SK-N-SH (cell line): Measurements from ENCODE around the gene FAM107B. TPM values are rescaled to one million over a fixed set of nuclear protein-coding genes. Genes with fewer than 3 reads are reported as not detected.

ENCODE experiments used
- CTCF ChIA-PET: fragments of 300-600, 350-600 bp; formaldehyde crosslinking; extraction: SDS; loops from one replicate; lab custom pipeline; 2021; lab: Yijun Ruan, JAX
- POLR2A ChIA-PET: fragments of 350-600 bp; sonication (Branson Sonifier 250); formaldehyde crosslinking; extraction: SDS; loops from one replicate; lab custom pipeline; 2020; ENCODE audit warnings: antibody characterized with exemption, inconsistent platforms; lab: Yijun Ruan, JAX
- DNase-seq: peaks from one replicate; pipeline ENCODE4 v3.0.0; 2012
- H2AFZ ChIP-seq: fragments of 200-600 bp; sonication (generic); 2 replicates; pipeline ENCODE4 v1.8.1; 2016; ENCODE audit warnings: antibody characterized with exemption, mild to moderate bottlenecking, low read depth
- H3F3A ChIP-seq: fragments of 200-600 bp; sonication (generic); replicated peaks from 2 replicates; pipeline ENCODE3; 2016; ENCODE audit warnings: antibody characterized with exemption, mild to moderate bottlenecking; ENCODE audit not compliant: insufficient read depth
- H3K27ac ChIP-seq, 2 experiments: fragments of 200-500 bp in 1 of 2; fragments of 200-600 bp in 1 of 2; sonication (Bioruptor generic) in 1 of 2; sonication (generic), shearing (Covaris generic) in 1 of 2; 2 replicates each; pipeline versions ENCODE4 v1.5.1 to v1.6.1; 2014 to 2016; ENCODE audit warnings: low read depth in 2 of 2, inconsistent platforms in 1 of 2, low read length in 1 of 2, mild to moderate bottlenecking in 1 of 2, mixed read lengths in 1 of 2
- H3K27me3 ChIP-seq: fragments of 200-600 bp; sonication (generic), shearing (Covaris generic); 2 replicates; pipeline ENCODE4 v1.6.1; 2016; ENCODE audit warnings: mixed run types; ENCODE audit not compliant: insufficient read depth
- H3K36me3 ChIP-seq, 2 experiments: fragments of 200-500 bp in 1 of 2; fragments of 200-600 bp in 1 of 2; sonication (Bioruptor generic) in 1 of 2; sonication (generic) in 1 of 2; replicated peaks in 1 of 2; 2 replicates each; pipeline versions ENCODE3 to v1.5.1; 2014 to 2016; ENCODE audit warnings: low read length in 1 of 2, mild to moderate bottlenecking in 1 of 2; ENCODE audit not compliant: insufficient read depth in 2 of 2, control insufficient read depth in 1 of 2
- H3K4me1 ChIP-seq, 2 experiments: fragments of 200-500 bp in 1 of 2; fragments of 200-600 bp in 1 of 2; sonication (Bioruptor generic) in 1 of 2; sonication (generic), shearing (Covaris generic) in 1 of 2; 2 replicates each; pipeline versions ENCODE4 v1.5.1 to v1.6.1; 2014 to 2016; ENCODE audit warnings: low read depth in 1 of 2, low read length in 1 of 2, mixed run types in 1 of 2; ENCODE audit not compliant: insufficient read depth in 2 of 2, control insufficient read depth in 1 of 2
- H3K4me2 ChIP-seq: fragments of 200-600 bp; sonication (generic), shearing (Covaris generic); 2 replicates; pipeline ENCODE4 v1.6.1; 2017; ENCODE audit warnings: mixed run types
- H3K4me3 ChIP-seq, 2 experiments: fragments of 200-500 bp in 1 of 2; fragments of 200-600 bp in 1 of 2; sonication (Bioruptor generic) in 1 of 2; sonication (generic), shearing (Covaris generic) in 1 of 2; 2 replicates each; pipeline versions ENCODE4 v1.5.1 to v1.8.1; 2014 to 2016; ENCODE audit warnings: low read depth in 2 of 2, inconsistent platforms in 1 of 2, low read length in 1 of 2, mild to moderate bottlenecking in 1 of 2, mixed read lengths in 1 of 2, moderate library complexity in 1 of 2
- H3K79me2 ChIP-seq: fragments of 200-600 bp; sonication (generic); 2 replicates; pipeline ENCODE4 v1.8.1; 2017; ENCODE audit warnings: mild to moderate bottlenecking; ENCODE audit not compliant: insufficient read depth
- H3K9ac ChIP-seq: fragments of 200-600 bp; sonication (generic); 2 replicates; pipeline ENCODE4 v1.6.1; 2017; ENCODE audit warnings: mixed run types
- H3K9me2 ChIP-seq: fragments of 200-600 bp; sonication (generic); 2 replicates; pipeline ENCODE4 v1.6.1; 2017; ENCODE audit warnings: mixed run types
- H3K9me3 ChIP-seq: fragments of 200-600 bp; sonication (generic); 2 replicates; pipeline ENCODE4 v1.6.1; 2017; ENCODE audit warnings: mixed run types, mild to moderate bottlenecking, moderate library complexity
- H4K20me1 ChIP-seq: fragments of 200-600 bp; sonication (generic); 2 replicates; pipeline ENCODE4 v1.6.1; 2017; ENCODE audit warnings: mild to moderate bottlenecking, mixed run types; ENCODE audit not compliant: insufficient read depth
- EP300 ChIP-seq, 2 experiments: IDR thresholded peaks; 2 replicates each; pipeline versions ENCODE4 v1.4.0 to v1.6.1; 2012; ENCODE audit warnings: borderline replicate concordance in 1 of 2, low read depth in 1 of 2, low read length in 1 of 2
- FOXJ3 ChIP-seq: sonication (generic); formaldehyde crosslinking; IDR thresholded peaks from 2 replicates; pipeline ENCODE4 v1.5.1; 2020; ENCODE audit warnings: mild to moderate bottlenecking, missing genetic modification reagents
- FOXM1 ChIP-seq: IDR thresholded peaks from 2 replicates; pipeline ENCODE4 v1.4.0; 2012; ENCODE audit warnings: low read depth, mild to moderate bottlenecking
- JUND ChIP-seq: IDR thresholded peaks from 2 replicates; pipeline ENCODE4 v1.4.0; 2012
- MAX ChIP-seq: IDR thresholded peaks from 2 replicates; pipeline ENCODE4 v1.4.0; 2012; ENCODE audit warnings: low read depth
- MXI1 ChIP-seq: IDR thresholded peaks from 2 replicates; pipeline ENCODE4 v1.6.1; 2012; ENCODE audit warnings: mild to moderate bottlenecking, low read depth, low read length, improper control_type of control experiment
- RAD21 ChIP-seq: IDR thresholded peaks from 2 replicates; pipeline ENCODE4 v1.6.1; 2012; ENCODE audit warnings: mild to moderate bottlenecking, low read length
- REST ChIP-seq: IDR thresholded peaks from 2 replicates; pipeline ENCODE4 v1.6.1; 2012; ENCODE audit warnings: mild to moderate bottlenecking, low read depth, low read length, moderate library complexity
- SIN3A ChIP-seq: IDR thresholded peaks from 2 replicates; pipeline ENCODE4 v1.6.1; 2012; ENCODE audit warnings: low read depth, mild to moderate bottlenecking, low read length, moderate library complexity, borderline replicate concordance
- TCF12 ChIP-seq: IDR thresholded peaks from 2 replicates; pipeline ENCODE4 v1.4.0; 2012
- USF2 ChIP-seq: fragments of 150-350 bp; IDR thresholded peaks from 2 replicates; pipeline ENCODE4 v1.6.1; 2017; ENCODE audit warnings: antibody characterized with exemption, low read length, low read depth, borderline replicate concordance
- WGBS: methylation state at CpG from one replicate; pipeline ENCODE4 v1.1.6; 2017; ENCODE audit warnings: low lambda C conversion rate; 5-methylcytosine and 5-hydroxymethylcytosine counted together
- polyA plus RNA-seq, 3 experiments: library from polyadenylated mRNA; depleted of rRNA; stranded (reverse); fragments of >200 nt; gene quantifications; 2 replicates each; pipeline ENCODE4 v1.2.3, GENCODE V29; 2012

FAM107B gene
- polyA plus RNA-seq, 1 of the 3 experiments (the other 2 are of a cell fraction) = 1.0 TPM

GRCh38 chr10:14740684-14741247, 33.9 kb downstream of the FAM107B start:
- TF ChIP-seq MAX (no peak), FOXJ3 (CRISPR knock-in tag) (no peak), EP300 (IDR thresholded peaks at IDR 0.05; ENCODE audit: borderline replicate concordance in 1 of 2, low read depth in 1 of 2, low read length in 1 of 2) (no peak), RAD21 (no peak), FOXM1 (no peak)
- Histone ChIP-seq H3K79me2 (no peaks in the 10 kb centered on the region), H3K27ac (no peak overlapping the region), H2AFZ (no peak overlapping the region), H3K4me3 (no peak overlapping the region), H3K4me2 (no peak overlapping the region), H3K9me3 (no peaks in the 10 kb centered on the region), H3K36me3 (no peaks in the 10 kb centered on the region), H3K27me3 (no peaks in the 10 kb centered on the region), H3K9me2 (no peaks in the 10 kb centered on the region), H3F3A (no peaks in the 10 kb centered on the region), H3K4me1 (no peaks in the 10 kb centered on the region), H4K20me1 (no peaks in the 10 kb centered on the region), H3K9ac (no peak overlapping the region)
- ChIA-PET CTCF (interaction anchor here (0.6 kb wide), 2 partner anchors 10 to 32 kb away, joined by 3 read pairs; no protein-coding TSS in a partner anchor), POLR2A (no interaction called here)
- 57% methylated on average over 3 of the region's 3 CpGs for WGBS
- DNase-seq = no peak

- no peak overlapping the region for H2AFZ ChIP-seq
- no peaks in the 10 kb centered on the region for H3K79me2 ChIP-seq
- no peaks in the 10 kb centered on the region for H3F3A ChIP-seq
- 61% methylated on average over 11 of the region's 11 CpGs for WGBS
- CTCF ChIA-PET = interaction anchor here (1.2 to 1.3 kb wide), 2 partner anchors 9 to 12 kb away, joined by 3 to 4 read pairs; no protein-coding TSS in a partner anchor
- H3K4me1 ChIP-seq = no peaks in the 10 kb centered on the region
- no peaks in the 10 kb centered on the region for H3K27me3 ChIP-seq
- POLR2A ChIA-PET = no interaction called here
- no peaks in the 10 kb centered on the region for H3K9me2 ChIP-seq
- H3K27ac ChIP-seq = no peak overlapping the region
- TF ChIP-seq USF2 = no peak
- no peak for TF ChIP-seq MXI1
- no peak for TF ChIP-seq REST
- no peak for TF ChIP-seq TCF12
- no peak for TF ChIP-seq JUND
- TF ChIP-seq SIN3A = no peak
- no peak for DNase-seq
- H3K9me3 ChIP-seq = no peaks in the 10 kb centered on the region
- H3K36me3 ChIP-seq = no peaks in the 10 kb centered on the region
- no peak overlapping the region for H3K4me2 ChIP-seq
- H3K4me3 ChIP-seq = no peak overlapping the region
- H4K20me1 ChIP-seq = no peaks in the 10 kb centered on the region
- no peak overlapping the region for H3K9ac ChIP-seq
Measured at GRCh38 chr10:14737808-14738545, 36.7 kb downstream of the FAM107B start.
